GM23338 (cell line): ENCODE measurements around the gene PTPRN2. TPM values are rescaled to one million over a fixed set of nuclear protein-coding genes. Genes with fewer than 3 reads are reported as not detected.

Source experiments
- ATAC-seq: fragments of 200-7000 bp; cut with Tn5 transposase; 3 replicates; pipeline ENCODE4 v1.9.1; 2020
- DNase-seq: peaks from one replicate; pipeline ENCODE4 v3.0.0-alpha.2; 2015; ENCODE audit warnings: low spot score
- H2AFZ ChIP-seq: fragments of 200-600 bp; sonication (generic); 2 replicates; pipeline ENCODE4 v1.8.0; 2016; ENCODE audit warnings: antibody characterized with exemption, mild to moderate bottlenecking, moderate library complexity
- H3F3A ChIP-seq: fragments of 200-600 bp; sonication (generic); replicated peaks from 2 replicates; pipeline ENCODE4 v1.8.0; 2017; ENCODE audit warnings: antibody characterized with exemption, mixed run types, low read depth
- H3K27ac ChIP-seq: fragments of 200-600 bp; sonication (generic); 2 replicates; pipeline ENCODE4 v1.6.1; 2016; ENCODE audit warnings: low read depth
- H3K27me3 ChIP-seq: fragments of 200-600 bp; sonication (generic); 2 replicates; pipeline ENCODE4 v1.8.0; 2016; ENCODE audit warnings: mild to moderate bottlenecking, mixed run types, moderate library complexity; ENCODE audit not compliant: insufficient read depth
- H3K36me3 ChIP-seq: fragments of 200-600 bp; sonication (generic); 2 replicates; pipeline ENCODE4 v1.8.0; 2016; ENCODE audit warnings: mild to moderate bottlenecking; ENCODE audit not compliant: insufficient read depth
- H3K4me1 ChIP-seq: fragments of 200-600 bp; sonication (generic); 2 replicates; pipeline ENCODE4 v1.8.0; 2016; ENCODE audit warnings: mild to moderate bottlenecking, moderate library complexity; ENCODE audit not compliant: insufficient read depth
- H3K4me2 ChIP-seq: fragments of 200-600 bp; sonication (generic); 2 replicates; pipeline ENCODE4 v1.7.1; 2017; ENCODE audit warnings: mixed run types
- H3K4me3 ChIP-seq: fragments of 200-600 bp; sonication (generic); 2 replicates; pipeline ENCODE4 v1.6.1; 2016; ENCODE audit warnings: mixed run types
- H3K79me2 ChIP-seq: fragments of 200-600 bp; sonication (generic); replicated peaks from 2 replicates; pipeline ENCODE4 v1.8.0; 2017; ENCODE audit warnings: mild to moderate bottlenecking; ENCODE audit not compliant: insufficient read depth
- H3K9me2 ChIP-seq: fragments of 200-600 bp; sonication (generic); 2 replicates; pipeline ENCODE4 v1.8.0; 2017; ENCODE audit not compliant: insufficient read depth
- H4K20me1 ChIP-seq: fragments of 200-600 bp; sonication (generic); replicated peaks from 2 replicates; pipeline ENCODE4 v1.8.0; 2017; ENCODE audit warnings: mild to moderate bottlenecking; ENCODE audit not compliant: insufficient read depth
- H3K27ac Mint-ChIP-seq: 2 replicates; pipeline ENCODE4 v1.8.0; 2020; ENCODE audit warnings: inconsistent platforms, mild to moderate bottlenecking, moderate library complexity, mixed read lengths
- H3K27me3 Mint-ChIP-seq: 3 replicates; pipeline ENCODE4 v1.8.0; 2022; ENCODE audit warnings: low read depth, mild to moderate bottlenecking, moderate library complexity, mixed read lengths, inconsistent platforms; ENCODE audit not compliant: insufficient read depth, poor library complexity
- H3K36me3 Mint-ChIP-seq: 3 replicates; pipeline ENCODE4 v1.8.0; 2021; ENCODE audit warnings: low read depth, mild to moderate bottlenecking, inconsistent platforms, moderate library complexity, mixed read lengths
- H3K4me1 Mint-ChIP-seq: 3 replicates; pipeline ENCODE4 v1.8.0; 2020; ENCODE audit warnings: mild to moderate bottlenecking, inconsistent platforms, mixed read lengths
- H3K4me3 Mint-ChIP-seq: 3 replicates; pipeline ENCODE4 v1.8.0; 2021; ENCODE audit warnings: moderate library complexity, mild to moderate bottlenecking, inconsistent platforms, mixed read lengths
- H3K9me3 Mint-ChIP-seq: 3 replicates; pipeline ENCODE4 v1.8.0; 2020; ENCODE audit warnings: moderate library complexity, mild to moderate bottlenecking, inconsistent platforms, mixed read lengths
- CREB1 ChIP-seq: fragments of 250-450 bp; sonication (Bioruptor Pico); IDR thresholded peaks from 2 replicates; pipeline ENCODE4 v1.5.0; 2020; ENCODE audit warnings: low read depth, mild to moderate bottlenecking, moderate library complexity
- EZH2 ChIP-seq: fragments of 200-600 bp; sonication (generic); IDR thresholded peaks from one replicate; pipeline ENCODE4 v1.8.0; 2017; ENCODE audit warnings: antibody characterized with exemption, mild to moderate bottlenecking, low read depth; ENCODE audit not compliant: unreplicated experiment
- EZH2phosphoT487 ChIP-seq: fragments of 200-600 bp; sonication (generic); IDR thresholded peaks from one replicate; pipeline ENCODE4 v1.8.1; 2018; ENCODE audit warnings: antibody characterized with exemption; ENCODE audit not compliant: unreplicated experiment
- JUNB ChIP-seq: IDR thresholded peaks from one replicate; pipeline ENCODE4 v1.6.1; 2016; ENCODE audit warnings: antibody characterized with exemption; ENCODE audit not compliant: unreplicated experiment
- NANOG ChIP-seq: IDR thresholded peaks from 2 replicates; pipeline ENCODE4 v1.6.1; 2016; ENCODE audit warnings: antibody characterized with exemption, borderline replicate concordance
- POLR2AphosphoS5 ChIP-seq: IDR thresholded peaks from 2 replicates; pipeline ENCODE4 v1.6.1; 2016; ENCODE audit warnings: antibody characterized with exemption, low read depth
- STAT1 ChIP-seq: IDR thresholded peaks from one replicate; pipeline ENCODE4 v1.6.1; 2016; ENCODE audit warnings: antibody characterized with exemption; ENCODE audit not compliant: unreplicated experiment
- ZNF114 ChIP-seq: fragments of 250-450 bp; sonication (Bioruptor Pico); IDR thresholded peaks from 2 replicates; pipeline ENCODE4 v1.5.0; 2020; ENCODE audit warnings: mild to moderate bottlenecking, moderate library complexity
- ZNF331 ChIP-seq: fragments of 250-450 bp; sonication (Bioruptor Pico); IDR thresholded peaks from 2 replicates; pipeline ENCODE4 v1.5.0; 2020; ENCODE audit warnings: low read depth, mild to moderate bottlenecking, moderate library complexity
- polyA plus RNA-seq: library from polyadenylated mRNA; unstranded; fragments of >200 nt; fragmentation: Nextera tagmentation; extraction: Ambion mirVana; gene quantifications from 2 replicates; pipeline ENCODE4 v1.2.1, GENCODE V29; 2016
- total RNA-seq: library from RNA; depleted of rRNA; stranded (reverse); fragments of >200 nt; shearing (Covaris generic); gene quantifications from 2 replicates; pipeline ENCODE4 v1.2.3, GENCODE V29; 2014
- TF ChIP-seq, protein P1 (sequence below): fragments of 250-450 bp; sonication (Bioruptor Pico); IDR thresholded peaks from 2 replicates; pipeline ENCODE4 v1.5.0; 2020; ENCODE audit warnings: mild to moderate bottlenecking, moderate library complexity
- TF ChIP-seq, protein P2 (sequence below): IDR thresholded peaks from one replicate; pipeline ENCODE4 v1.6.1; 2018; ENCODE audit warnings: antibody characterized with exemption; ENCODE audit not compliant: unreplicated experiment
- TF ChIP-seq, protein P3 (sequence below): IDR thresholded peaks from 2 replicates; pipeline ENCODE4 v1.6.1; 2016; ENCODE audit warnings: antibody characterized with exemption
- TF ChIP-seq, protein P4 (sequence below), 2 experiments: fragments of 200-600 bp in 1 of 2; sonication (generic) in 1 of 2; conservative IDR thresholded peaks; 2 replicates each; pipeline versions ENCODE4 v1.5.1 to v1.6.1; 2016 to 2017; ENCODE audit warnings: antibody characterized with exemption in 2 of 2, low read depth in 2 of 2, mild to moderate bottlenecking in 2 of 2, moderate library complexity in 1 of 2

The PTPRN2 gene
- total and polyA plus RNA-seq, 2 experiments from 2014 or later, result 0.87 to 4.0 TPM

DNA sequence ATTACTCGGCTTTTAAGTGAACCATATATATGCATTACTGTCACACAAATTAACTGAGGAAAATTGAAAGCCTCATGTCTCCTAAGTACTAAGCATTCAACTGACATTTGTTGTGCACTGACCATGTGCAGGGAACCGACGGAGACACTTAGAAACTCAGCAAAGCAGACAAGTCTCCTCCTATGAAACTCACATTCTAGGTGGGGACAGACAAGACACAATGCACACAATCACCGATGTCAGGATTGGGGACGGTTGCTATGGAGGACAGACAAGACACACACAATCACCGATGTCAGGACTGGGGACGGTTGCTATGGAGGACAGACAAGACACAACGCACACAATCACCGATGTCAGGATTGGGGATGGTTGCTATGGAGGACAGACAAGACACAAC, 134.0 kb downstream of the PTPRN2 start:
- Histone ChIP-seq H3K27ac (no peak overlapping the region), H3K4me1 (peaks cover 7% of the 10 kb centered on the region), H3K4me3 (no peak overlapping the region), H3K4me2 (no peak overlapping the region), H3K36me3 (no peaks in the 10 kb centered on the region), H2AFZ (no peak overlapping the region), H3K79me2 (no peaks in the 10 kb centered on the region), H4K20me1 (no peaks in the 10 kb centered on the region), H3F3A (0 out of 2 replicates have a peak, but pooled peaks cover 3% of the 10 kb centered on the region), H3K9me2 (no peaks in the 10 kb centered on the region), H3K27me3 (no peaks in the 10 kb centered on the region)
- no peak for ATAC-seq
- DNase-seq, result no peak
- Mint-ChIP-seq H3K27ac (no peak overlapping the region), H3K27me3 (peaks cover 4% of the 10 kb centered on the region), H3K36me3 (peaks cover 32% of the 10 kb centered on the region), H3K4me3 (no peak overlapping the region), H3K4me1 (peaks cover 12% of the 10 kb centered on the region), H3K9me3 (peaks cover 81% of the 10 kb centered on the region)
- TF ChIP-seq CREB1 (CRISPR knock-in tag), result no peak
- TF ChIP-seq, protein P1, sequence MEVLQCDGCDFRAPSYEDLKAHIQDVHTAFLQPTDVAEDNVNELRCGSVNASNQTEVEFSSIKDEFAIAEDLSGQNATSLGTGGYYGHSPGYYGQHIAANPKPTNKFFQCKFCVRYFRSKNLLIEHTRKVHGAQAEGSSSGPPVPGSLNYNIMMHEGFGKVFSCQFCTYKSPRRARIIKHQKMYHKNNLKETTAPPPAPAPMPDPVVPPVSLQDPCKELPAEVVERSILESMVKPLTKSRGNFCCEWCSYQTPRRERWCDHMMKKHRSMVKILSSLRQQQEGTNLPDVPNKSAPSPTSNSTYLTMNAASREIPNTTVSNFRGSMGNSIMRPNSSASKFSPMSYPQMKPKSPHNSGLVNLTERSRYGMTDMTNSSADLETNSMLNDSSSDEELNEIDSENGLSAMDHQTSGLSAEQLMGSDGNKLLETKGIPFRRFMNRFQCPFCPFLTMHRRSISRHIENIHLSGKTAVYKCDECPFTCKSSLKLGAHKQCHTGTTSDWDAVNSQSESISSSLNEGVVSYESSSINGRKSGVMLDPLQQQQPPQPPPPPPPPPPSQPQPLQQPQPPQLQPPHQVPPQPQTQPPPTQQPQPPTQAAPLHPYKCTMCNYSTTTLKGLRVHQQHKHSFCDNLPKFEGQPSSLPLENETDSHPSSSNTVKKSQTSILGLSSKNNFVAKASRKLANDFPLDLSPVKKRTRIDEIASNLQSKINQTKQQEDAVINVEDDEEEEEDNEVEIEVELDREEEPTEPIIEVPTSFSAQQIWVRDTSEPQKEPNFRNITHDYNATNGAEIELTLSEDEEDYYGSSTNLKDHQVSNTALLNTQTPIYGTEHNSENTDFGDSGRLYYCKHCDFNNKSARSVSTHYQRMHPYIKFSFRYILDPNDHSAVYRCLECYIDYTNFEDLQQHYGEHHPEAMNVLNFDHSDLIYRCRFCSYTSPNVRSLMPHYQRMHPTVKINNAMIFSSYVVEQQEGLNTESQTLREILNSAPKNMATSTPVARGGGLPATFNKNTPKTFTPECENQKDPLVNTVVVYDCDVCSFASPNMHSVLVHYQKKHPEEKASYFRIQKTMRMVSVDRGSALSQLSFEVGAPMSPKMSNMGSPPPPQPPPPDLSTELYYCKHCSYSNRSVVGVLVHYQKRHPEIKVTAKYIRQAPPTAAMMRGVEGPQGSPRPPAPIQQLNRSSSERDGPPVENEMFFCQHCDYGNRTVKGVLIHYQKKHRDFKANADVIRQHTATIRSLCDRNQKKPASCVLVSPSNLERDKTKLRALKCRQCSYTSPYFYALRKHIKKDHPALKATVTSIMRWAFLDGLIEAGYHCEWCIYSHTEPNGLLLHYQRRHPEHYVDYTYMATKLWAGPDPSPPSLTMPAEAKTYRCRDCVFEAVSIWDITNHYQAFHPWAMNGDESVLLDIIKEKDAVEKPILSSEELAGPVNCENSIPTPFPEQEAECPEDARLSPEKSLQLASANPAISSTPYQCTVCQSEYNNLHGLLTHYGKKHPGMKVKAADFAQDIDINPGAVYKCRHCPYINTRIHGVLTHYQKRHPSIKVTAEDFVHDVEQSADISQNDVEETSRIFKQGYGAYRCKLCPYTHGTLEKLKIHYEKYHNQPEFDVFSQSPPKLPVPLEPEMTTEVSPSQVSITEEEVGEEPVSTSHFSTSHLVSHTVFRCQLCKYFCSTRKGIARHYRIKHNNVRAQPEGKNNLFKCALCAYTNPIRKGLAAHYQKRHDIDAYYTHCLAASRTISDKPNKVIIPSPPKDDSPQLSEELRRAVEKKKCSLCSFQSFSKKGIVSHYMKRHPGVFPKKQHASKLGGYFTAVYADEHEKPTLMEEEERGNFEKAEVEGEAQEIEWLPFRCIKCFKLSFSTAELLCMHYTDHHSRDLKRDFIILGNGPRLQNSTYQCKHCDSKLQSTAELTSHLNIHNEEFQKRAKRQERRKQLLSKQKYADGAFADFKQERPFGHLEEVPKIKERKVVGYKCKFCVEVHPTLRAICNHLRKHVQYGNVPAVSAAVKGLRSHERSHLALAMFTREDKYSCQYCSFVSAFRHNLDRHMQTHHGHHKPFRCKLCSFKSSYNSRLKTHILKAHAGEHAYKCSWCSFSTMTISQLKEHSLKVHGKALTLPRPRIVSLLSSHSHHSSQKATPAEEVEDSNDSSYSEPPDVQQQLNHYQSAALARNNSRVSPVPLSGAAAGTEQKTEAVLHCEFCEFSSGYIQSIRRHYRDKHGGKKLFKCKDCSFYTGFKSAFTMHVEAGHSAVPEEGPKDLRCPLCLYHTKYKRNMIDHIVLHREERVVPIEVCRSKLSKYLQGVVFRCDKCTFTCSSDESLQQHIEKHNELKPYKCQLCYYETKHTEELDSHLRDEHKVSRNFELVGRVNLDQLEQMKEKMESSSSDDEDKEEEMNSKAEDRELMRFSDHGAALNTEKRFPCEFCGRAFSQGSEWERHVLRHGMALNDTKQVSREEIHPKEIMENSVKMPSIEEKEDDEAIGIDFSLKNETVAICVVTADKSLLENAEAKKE (CRISPR knock-in tag), result no peak
- no peak for TF ChIP-seq STAT1
- TF ChIP-seq NANOG, result no peak
- no peak for TF ChIP-seq EZH2phosphoT487
- TF ChIP-seq POLR2AphosphoS5, result no peak
- TF ChIP-seq EZH2, result no peak
- TF ChIP-seq, protein P2, sequence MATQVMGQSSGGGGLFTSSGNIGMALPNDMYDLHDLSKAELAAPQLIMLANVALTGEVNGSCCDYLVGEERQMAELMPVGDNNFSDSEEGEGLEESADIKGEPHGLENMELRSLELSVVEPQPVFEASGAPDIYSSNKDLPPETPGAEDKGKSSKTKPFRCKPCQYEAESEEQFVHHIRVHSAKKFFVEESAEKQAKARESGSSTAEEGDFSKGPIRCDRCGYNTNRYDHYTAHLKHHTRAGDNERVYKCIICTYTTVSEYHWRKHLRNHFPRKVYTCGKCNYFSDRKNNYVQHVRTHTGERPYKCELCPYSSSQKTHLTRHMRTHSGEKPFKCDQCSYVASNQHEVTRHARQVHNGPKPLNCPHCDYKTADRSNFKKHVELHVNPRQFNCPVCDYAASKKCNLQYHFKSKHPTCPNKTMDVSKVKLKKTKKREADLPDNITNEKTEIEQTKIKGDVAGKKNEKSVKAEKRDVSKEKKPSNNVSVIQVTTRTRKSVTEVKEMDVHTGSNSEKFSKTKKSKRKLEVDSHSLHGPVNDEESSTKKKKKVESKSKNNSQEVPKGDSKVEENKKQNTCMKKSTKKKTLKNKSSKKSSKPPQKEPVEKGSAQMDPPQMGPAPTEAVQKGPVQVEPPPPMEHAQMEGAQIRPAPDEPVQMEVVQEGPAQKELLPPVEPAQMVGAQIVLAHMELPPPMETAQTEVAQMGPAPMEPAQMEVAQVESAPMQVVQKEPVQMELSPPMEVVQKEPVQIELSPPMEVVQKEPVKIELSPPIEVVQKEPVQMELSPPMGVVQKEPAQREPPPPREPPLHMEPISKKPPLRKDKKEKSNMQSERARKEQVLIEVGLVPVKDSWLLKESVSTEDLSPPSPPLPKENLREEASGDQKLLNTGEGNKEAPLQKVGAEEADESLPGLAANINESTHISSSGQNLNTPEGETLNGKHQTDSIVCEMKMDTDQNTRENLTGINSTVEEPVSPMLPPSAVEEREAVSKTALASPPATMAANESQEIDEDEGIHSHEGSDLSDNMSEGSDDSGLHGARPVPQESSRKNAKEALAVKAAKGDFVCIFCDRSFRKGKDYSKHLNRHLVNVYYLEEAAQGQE, result no peak
- no peak for TF ChIP-seq JUNB
- TF ChIP-seq, protein P3, sequence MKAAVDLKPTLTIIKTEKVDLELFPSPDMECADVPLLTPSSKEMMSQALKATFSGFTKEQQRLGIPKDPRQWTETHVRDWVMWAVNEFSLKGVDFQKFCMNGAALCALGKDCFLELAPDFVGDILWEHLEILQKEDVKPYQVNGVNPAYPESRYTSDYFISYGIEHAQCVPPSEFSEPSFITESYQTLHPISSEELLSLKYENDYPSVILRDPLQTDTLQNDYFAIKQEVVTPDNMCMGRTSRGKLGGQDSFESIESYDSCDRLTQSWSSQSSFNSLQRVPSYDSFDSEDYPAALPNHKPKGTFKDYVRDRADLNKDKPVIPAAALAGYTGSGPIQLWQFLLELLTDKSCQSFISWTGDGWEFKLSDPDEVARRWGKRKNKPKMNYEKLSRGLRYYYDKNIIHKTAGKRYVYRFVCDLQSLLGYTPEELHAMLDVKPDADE, result no peak
- no peak for TF ChIP-seq ZNF331
- TF ChIP-seq, protein P4, sequence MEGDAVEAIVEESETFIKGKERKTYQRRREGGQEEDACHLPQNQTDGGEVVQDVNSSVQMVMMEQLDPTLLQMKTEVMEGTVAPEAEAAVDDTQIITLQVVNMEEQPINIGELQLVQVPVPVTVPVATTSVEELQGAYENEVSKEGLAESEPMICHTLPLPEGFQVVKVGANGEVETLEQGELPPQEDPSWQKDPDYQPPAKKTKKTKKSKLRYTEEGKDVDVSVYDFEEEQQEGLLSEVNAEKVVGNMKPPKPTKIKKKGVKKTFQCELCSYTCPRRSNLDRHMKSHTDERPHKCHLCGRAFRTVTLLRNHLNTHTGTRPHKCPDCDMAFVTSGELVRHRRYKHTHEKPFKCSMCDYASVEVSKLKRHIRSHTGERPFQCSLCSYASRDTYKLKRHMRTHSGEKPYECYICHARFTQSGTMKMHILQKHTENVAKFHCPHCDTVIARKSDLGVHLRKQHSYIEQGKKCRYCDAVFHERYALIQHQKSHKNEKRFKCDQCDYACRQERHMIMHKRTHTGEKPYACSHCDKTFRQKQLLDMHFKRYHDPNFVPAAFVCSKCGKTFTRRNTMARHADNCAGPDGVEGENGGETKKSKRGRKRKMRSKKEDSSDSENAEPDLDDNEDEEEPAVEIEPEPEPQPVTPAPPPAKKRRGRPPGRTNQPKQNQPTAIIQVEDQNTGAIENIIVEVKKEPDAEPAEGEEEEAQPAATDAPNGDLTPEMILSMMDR (conservative IDR thresholded peaks at IDR 0.05; ENCODE audit: low read depth in 2 of 2), result no peak
- no peak for TF ChIP-seq ZNF114
